Activated CD8-positive, alpha-beta T cell treated with anti-CD3 and anti-CD28 coated beads for 36 hours (primary cell): ENCODE data around the gene CPO. TPM values are rescaled to one million over a fixed set of nuclear protein-coding genes. Genes with fewer than 3 reads are reported as not detected.

Experiments used
- ATAC-seq: fragments of 200-7000 bp; cut with Tn5 transposase; one replicate; pipeline ENCODE4 v1.10.0; 2021; ENCODE audit warnings: mild to moderate bottlenecking, moderate library complexity
- CTCF ChIA-PET: fragments of 350-600 bp; sonication (Branson Sonifier 250); formaldehyde crosslinking; loops from one replicate; lab custom pipeline; 2021; ENCODE audit warnings: antibody characterized with exemption; lab: Charles Lee
- POLR2A ChIA-PET: fragments of 350-600 bp; sonication (Branson Sonifier 250); formaldehyde crosslinking; loops from one replicate; lab custom pipeline; 2021; ENCODE audit warnings: antibody characterized with exemption; lab: Charles Lee
- DNase-seq: peaks from one replicate; pipeline ENCODE4 v3.0.0-alpha.2; 2020
- H3K27ac Mint-ChIP-seq: one replicate; pipeline ENCODE4 v1.8.0; 2021; ENCODE audit warnings: mild to moderate bottlenecking, mixed read lengths
- H3K27me3 Mint-ChIP-seq: one replicate; pipeline ENCODE4 v1.8.0; 2021; ENCODE audit warnings: mixed read lengths
- H3K36me3 Mint-ChIP-seq: one replicate; pipeline ENCODE4 v1.8.0; 2021; ENCODE audit warnings: low read depth, mixed read lengths
- H3K4me1 Mint-ChIP-seq: one replicate; pipeline ENCODE4 v1.8.0; 2021; ENCODE audit warnings: low read depth, mixed read lengths
- H3K4me3 Mint-ChIP-seq: one replicate; pipeline ENCODE4 v1.8.0; 2021; ENCODE audit warnings: mild to moderate bottlenecking, moderate library complexity, mixed read lengths
- H3K9me3 Mint-ChIP-seq: one replicate; pipeline ENCODE4 v1.8.0; 2021; ENCODE audit warnings: mixed read lengths
- intact Hi-C: fragments of 100-400 bp; cut with micrococcal nuclease; formaldehyde crosslinking; loops from one replicate; pipeline ENCODE4 v1.10.0; 2022
- total RNA-seq, 2 experiments: library from RNA; stranded (reverse); gene quantifications; one replicate each; pipeline ENCODE4 v1.2.3, GENCODE V29; 2021
- TF ChIP-seq, protein P1 (sequence below): fragments of 200-600 bp; IDR thresholded peaks from one replicate; pipeline ENCODE4 v1.8.0; 2022; ENCODE audit warnings: antibody characterized with exemption, mild to moderate bottlenecking

Gene CPO
- total RNA-seq, 2 experiments from 2014 or later: not detected

DNA sequence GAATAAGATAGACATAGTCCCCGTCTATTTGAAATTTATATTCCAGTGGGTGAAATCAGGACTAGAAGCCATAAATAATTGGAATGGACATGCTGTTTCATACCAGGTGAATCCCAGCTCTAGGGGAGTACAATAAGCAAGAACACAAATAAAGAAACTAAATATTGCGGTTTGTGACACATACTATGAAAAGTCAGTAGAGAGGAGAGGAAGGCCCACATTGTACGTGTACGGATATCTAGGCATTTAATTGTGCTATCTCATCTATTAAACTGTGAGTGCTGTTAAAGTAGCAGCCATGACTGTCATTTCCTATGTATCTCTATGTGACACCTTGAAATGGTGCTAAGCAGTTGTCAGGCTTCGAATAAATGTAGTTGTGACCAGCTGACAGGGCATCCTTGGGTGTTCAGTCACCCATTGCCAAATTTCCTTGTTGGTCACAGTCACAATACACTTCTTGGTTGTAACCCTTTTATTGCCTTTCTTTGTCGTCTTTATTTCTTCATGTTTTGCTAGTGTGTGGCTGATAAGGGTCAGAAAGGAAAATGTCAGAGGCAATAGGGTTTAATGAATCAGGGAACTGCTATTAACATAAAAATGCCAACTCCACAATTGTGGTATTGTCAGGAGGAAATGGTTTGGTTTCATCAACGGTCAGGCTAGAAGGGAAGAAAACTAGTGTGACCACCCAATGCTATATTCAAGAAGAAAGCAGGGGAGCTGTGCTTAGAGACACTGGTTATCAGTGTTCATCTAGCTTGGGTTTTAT lies 31.5 kb downstream of the CPO start:
- TF ChIP-seq, protein P1, sequence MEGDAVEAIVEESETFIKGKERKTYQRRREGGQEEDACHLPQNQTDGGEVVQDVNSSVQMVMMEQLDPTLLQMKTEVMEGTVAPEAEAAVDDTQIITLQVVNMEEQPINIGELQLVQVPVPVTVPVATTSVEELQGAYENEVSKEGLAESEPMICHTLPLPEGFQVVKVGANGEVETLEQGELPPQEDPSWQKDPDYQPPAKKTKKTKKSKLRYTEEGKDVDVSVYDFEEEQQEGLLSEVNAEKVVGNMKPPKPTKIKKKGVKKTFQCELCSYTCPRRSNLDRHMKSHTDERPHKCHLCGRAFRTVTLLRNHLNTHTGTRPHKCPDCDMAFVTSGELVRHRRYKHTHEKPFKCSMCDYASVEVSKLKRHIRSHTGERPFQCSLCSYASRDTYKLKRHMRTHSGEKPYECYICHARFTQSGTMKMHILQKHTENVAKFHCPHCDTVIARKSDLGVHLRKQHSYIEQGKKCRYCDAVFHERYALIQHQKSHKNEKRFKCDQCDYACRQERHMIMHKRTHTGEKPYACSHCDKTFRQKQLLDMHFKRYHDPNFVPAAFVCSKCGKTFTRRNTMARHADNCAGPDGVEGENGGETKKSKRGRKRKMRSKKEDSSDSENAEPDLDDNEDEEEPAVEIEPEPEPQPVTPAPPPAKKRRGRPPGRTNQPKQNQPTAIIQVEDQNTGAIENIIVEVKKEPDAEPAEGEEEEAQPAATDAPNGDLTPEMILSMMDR: no peak
- H3K9me3 Mint-ChIP-seq: no peaks in the 10 kb centered on the region
- H3K27me3 Mint-ChIP-seq: peaks cover 4% of the 10 kb centered on the region
- ChIA-PET CTCF (interaction anchor here (0.6 to 1.4 kb wide), 2 partner anchors 12 to 75 kb away, joined by 3 to 4 read pairs; no protein-coding TSS in a partner anchor), POLR2A (no interaction called here)
- intact Hi-C loops: no loop called here
- H3K27ac Mint-ChIP-seq: no peak overlapping the region
- H3K4me1 Mint-ChIP-seq: no peaks in the 10 kb centered on the region
- ATAC-seq (no peak), DNase-seq (no peak)
- no peaks in the 10 kb centered on the region for H3K36me3 Mint-ChIP-seq
- H3K4me3 Mint-ChIP-seq: no peak overlapping the region

DNA sequence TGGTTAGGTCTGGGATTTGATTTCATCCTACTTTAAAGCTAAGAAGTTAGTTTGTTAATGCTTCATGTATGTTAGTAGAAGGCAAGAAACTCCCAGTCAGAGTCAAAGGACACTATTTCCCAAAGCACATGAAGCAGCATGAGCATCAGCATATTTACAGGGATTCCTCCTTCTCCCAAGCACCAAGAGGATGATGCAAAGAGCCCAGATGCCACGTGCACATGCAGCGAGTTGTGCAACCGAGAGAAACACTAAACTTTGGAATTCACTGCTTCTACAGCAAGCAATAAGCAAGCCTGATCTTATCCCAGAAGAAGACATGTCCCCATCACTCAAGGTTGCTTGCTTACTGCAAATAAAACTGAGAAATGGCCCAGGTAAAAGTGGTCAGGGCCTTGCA lies 32.5 kb downstream of the CPO start:
- intact Hi-C loops: no loop called here
- ChIA-PET POLR2A (no interaction called here), CTCF (no interaction called here)
- no peak for ATAC-seq
- DNase-seq: no peak
- Mint-ChIP-seq H3K27ac (no peak overlapping the region), H3K36me3 (no peaks in the 10 kb centered on the region), H3K4me1 (no peaks in the 10 kb centered on the region), H3K27me3 (peaks cover 4% of the 10 kb centered on the region), H3K9me3 (no peaks in the 10 kb centered on the region), H3K4me3 (no peak overlapping the region)
- TF ChIP-seq, protein P1: no peak

DNA sequence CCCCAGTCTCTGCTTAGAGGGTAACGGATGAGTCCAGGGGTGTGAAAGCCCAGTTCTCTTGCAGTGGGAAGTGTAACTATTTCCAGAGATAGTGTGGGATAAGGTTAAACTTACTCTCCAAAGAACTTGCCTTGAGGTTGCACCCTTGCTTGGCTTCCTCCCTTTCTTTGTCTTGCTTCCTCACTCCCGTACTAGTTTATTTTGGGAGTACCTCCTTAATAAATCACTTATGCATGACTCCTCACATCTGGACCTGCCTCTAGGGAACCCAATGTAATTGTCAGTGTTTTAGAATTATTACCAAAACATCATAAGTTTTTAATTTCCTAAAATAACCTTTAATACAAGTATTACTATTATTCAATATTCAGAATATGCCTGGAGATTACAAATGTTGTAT lies 35.2 kb downstream of the CPO start:
- intact Hi-C loops: no loop called here
- POLR2A ChIA-PET: no interaction called here

DNA sequence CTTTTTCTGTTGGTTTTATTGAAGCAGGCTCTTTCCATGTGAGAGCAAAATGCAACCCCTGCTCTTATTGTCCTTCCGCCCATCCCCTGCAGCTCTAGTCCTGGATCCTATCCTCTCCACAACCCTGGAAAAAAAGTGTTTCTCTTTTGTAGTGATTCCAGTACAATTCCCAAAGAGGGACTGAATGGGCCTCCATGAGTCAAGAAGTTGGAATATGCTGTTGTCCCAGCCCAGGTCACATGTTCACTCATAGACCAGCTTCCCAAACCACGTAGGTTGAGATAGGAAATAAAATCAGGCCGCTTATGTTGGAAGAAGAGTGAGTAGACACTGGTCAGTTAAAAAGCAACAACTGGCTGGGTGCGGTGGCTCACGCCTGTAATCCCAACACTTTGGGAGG lies 39.4 kb downstream of the CPO start:
- H3K4me3 Mint-ChIP-seq: no peak overlapping the region
- ChIA-PET CTCF (no interaction called here), POLR2A (no interaction called here)
- H3K27ac Mint-ChIP-seq: no peak overlapping the region
- TF ChIP-seq, protein P1: no peak
- DNase-seq: no peak
- intact Hi-C loops: no loop called here
- peaks cover 5% of the 10 kb centered on the region for H3K27me3 Mint-ChIP-seq
- no peak for ATAC-seq
- no peaks in the 10 kb centered on the region for H3K9me3 Mint-ChIP-seq
- no peaks in the 10 kb centered on the region for H3K4me1 Mint-ChIP-seq
- no peaks in the 10 kb centered on the region for H3K36me3 Mint-ChIP-seq

More for the DNA sequence above, 35.2 kb downstream of the CPO start:
- no peaks in the 10 kb centered on the region for H3K9me3 Mint-ChIP-seq
- no peaks in the 10 kb centered on the region for H3K36me3 Mint-ChIP-seq
- CTCF ChIA-PET: interaction anchor here (1.0 kb wide), 1 partner anchor 174 kb away, joined by 3 read pairs; no protein-coding TSS in a partner anchor
- DNase-seq: no peak
- no peaks in the 10 kb centered on the region for H3K4me1 Mint-ChIP-seq
- TF ChIP-seq, protein P1: no peak
- ATAC-seq: no peak
- no peak overlapping the region for H3K27ac Mint-ChIP-seq
- peaks cover 6% of the 10 kb centered on the region for H3K27me3 Mint-ChIP-seq
- H3K4me3 Mint-ChIP-seq: no peak overlapping the region

DNA sequence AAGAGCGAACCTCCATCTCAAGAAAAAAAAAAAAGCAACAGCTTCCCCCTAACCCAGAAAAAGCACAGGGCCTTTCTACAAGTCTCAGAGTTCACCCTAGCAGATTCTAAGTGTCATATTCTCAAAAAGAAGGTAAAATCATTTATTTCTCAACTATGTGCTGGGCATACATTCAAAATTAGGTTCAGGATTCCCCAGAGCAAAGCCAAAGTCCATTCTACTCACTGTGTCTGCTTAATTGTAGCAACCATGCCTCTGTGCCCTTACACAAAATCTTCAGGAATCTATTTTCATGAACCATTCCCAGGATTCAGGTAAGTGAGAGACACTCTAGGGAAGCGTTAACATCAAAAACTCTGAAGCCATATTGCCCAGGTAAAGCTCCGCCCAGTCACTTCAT lies 40.0 kb downstream of the CPO start:
- Mint-ChIP-seq H3K4me3 (no peak overlapping the region), H3K4me1 (no peaks in the 10 kb centered on the region), H3K27ac (no peak overlapping the region), H3K9me3 (no peaks in the 10 kb centered on the region), H3K27me3 (peaks cover 3% of the 10 kb centered on the region), H3K36me3 (no peaks in the 10 kb centered on the region)
- ChIA-PET CTCF (interaction anchor here (1.2 to 1.7 kb wide), 2 partner anchors 10 to 494 kb away, joined by 5 read pairs; no protein-coding TSS in a partner anchor), POLR2A (interaction anchor here (0.5 kb wide), 1 partner anchor 97 kb away, joined by 3 read pairs; no protein-coding TSS in a partner anchor)
- no peak for ATAC-seq
- intact Hi-C loops: no loop called here
- DNase-seq: no peak
- TF ChIP-seq, protein P1: no peak
